Effector memory CD8-positive, alpha-beta T cell (primary cell): ENCODE data around the gene LTBP1.

Experiments used
- ATAC-seq: fragments of 150-1000 bp; cut with Tn5 transposase; replicated peaks from 2 replicates; pipeline ENCODE4 v1.10.0; 2021; ENCODE audit warnings: mild to moderate bottlenecking, moderate library complexity
- DNase-seq, 3 experiments: peaks; one replicate each; pipeline ENCODE4 v3.0.0; 2021
- H3K27ac Mint-ChIP-seq, 2 donors: one replicate each; pipeline ENCODE4 v1.8.0; 2022; ENCODE audit warnings: mild to moderate bottlenecking in 2 of 2, mixed read lengths in 2 of 2, moderate library complexity in 2 of 2
- H3K27me3 Mint-ChIP-seq, 2 donors: one replicate each; pipeline ENCODE4 v1.8.0; 2022; ENCODE audit warnings: mixed read lengths in 2 of 2
- H3K36me3 Mint-ChIP-seq: one replicate; pipeline ENCODE4 v1.8.0; 2022; ENCODE audit warnings: mild to moderate bottlenecking, moderate library complexity, mixed read lengths; ENCODE audit not compliant: insufficient read depth
- H3K4me1 Mint-ChIP-seq, 2 donors: one replicate each; pipeline ENCODE4 v1.8.0; 2022; ENCODE audit warnings: low read depth in 2 of 2, mixed read lengths in 2 of 2
- H3K4me3 Mint-ChIP-seq, 2 donors: one replicate each; pipeline ENCODE4 v1.8.0; 2022; ENCODE audit warnings: mild to moderate bottlenecking in 2 of 2, mixed read lengths in 2 of 2, moderate library complexity in 2 of 2
- H3K9me3 Mint-ChIP-seq, 2 donors: one replicate each; pipeline ENCODE4 v1.8.0; 2022; ENCODE audit warnings: mixed read lengths in 2 of 2

LTBP1 gene

GRCh38 chr2:33135645-33136044 lies 188.9 kb downstream of the LTBP1 start:
- no peaks in the 10 kb centered on the region for H3K4me1 Mint-ChIP-seq
- no peak overlapping the region for H3K4me3 Mint-ChIP-seq
- DNase-seq (no peak), ATAC-seq (no peak)
- no peak overlapping the region for H3K27ac Mint-ChIP-seq
- H3K9me3 Mint-ChIP-seq, result no peaks in the 10 kb centered on the region
- peaks cover 17 to 47% of the 10 kb centered on the region in 2 donors for H3K27me3 Mint-ChIP-seq
- no peaks in the 10 kb centered on the region for H3K36me3 Mint-ChIP-seq

GRCh38 chr2:33136056-33136455 lies 189.3 kb downstream of the LTBP1 start:
- DNase-seq (no peak), ATAC-seq (no peak)
- no peak overlapping the region for H3K4me3 Mint-ChIP-seq

GRCh38 chr2:33136566-33136965 lies 189.8 kb downstream of the LTBP1 start:
- ATAC-seq, result no peak
- no peaks in the 10 kb centered on the region for H3K36me3 Mint-ChIP-seq
- no peaks in the 10 kb centered on the region for H3K9me3 Mint-ChIP-seq
- H3K4me1 Mint-ChIP-seq, result no peaks in the 10 kb centered on the region
- no peak overlapping the region for H3K27ac Mint-ChIP-seq
- DNase-seq, result no peak
- no peak overlapping the region for H3K4me3 Mint-ChIP-seq
- peaks cover 12 to 40% of the 10 kb centered on the region in 2 donors for H3K27me3 Mint-ChIP-seq

More at GRCh38 chr2:33136056-33136455, 189.3 kb downstream of the LTBP1 start:
- Mint-ChIP-seq H3K27me3 (peaks cover 15 to 42% of the 10 kb centered on the region in 2 donors), H3K4me1 (no peaks in the 10 kb centered on the region), H3K27ac (no peak overlapping the region), H3K9me3 (no peaks in the 10 kb centered on the region), H3K36me3 (no peaks in the 10 kb centered on the region)

GRCh38 chr2:33137331-33137730 lies 190.6 kb downstream of the LTBP1 start:
- no peak for ATAC-seq
- H3K27me3 Mint-ChIP-seq, result peaks cover 12 to 47% of the 10 kb centered on the region in 2 donors
- no peak overlapping the region for H3K27ac Mint-ChIP-seq

GRCh38 chr2:33139949-33140348 lies 193.2 kb downstream of the LTBP1 start:
- Mint-ChIP-seq H3K4me1 (no peaks in the 10 kb centered on the region), H3K36me3 (no peaks in the 10 kb centered on the region), H3K4me3 (no peak overlapping the region), H3K27ac (no peak overlapping the region), H3K27me3 (peaks cover 17 to 48% of the 10 kb centered on the region in 2 donors), H3K9me3 (no peaks in the 10 kb centered on the region)
- DNase-seq (no peak), ATAC-seq (no peak)

More at GRCh38 chr2:33137331-33137730, 190.6 kb downstream of the LTBP1 start:
- H3K9me3 Mint-ChIP-seq, result no peaks in the 10 kb centered on the region
- no peak for DNase-seq
- H3K4me3 Mint-ChIP-seq, result no peak overlapping the region
- H3K4me1 Mint-ChIP-seq, result no peaks in the 10 kb centered on the region
- no peaks in the 10 kb centered on the region for H3K36me3 Mint-ChIP-seq

GRCh38 chr2:33141476-33141875 lies 194.7 kb downstream of the LTBP1 start:
- DNase-seq, result no peak
- H3K4me1 Mint-ChIP-seq, result no peaks in the 10 kb centered on the region
- H3K4me3 Mint-ChIP-seq, result no peak overlapping the region
- ATAC-seq, result no peak
- peaks cover 17 to 39% of the 10 kb centered on the region in 2 donors for H3K27me3 Mint-ChIP-seq
- H3K36me3 Mint-ChIP-seq, result no peaks in the 10 kb centered on the region
- H3K27ac Mint-ChIP-seq, result no peak overlapping the region
- H3K9me3 Mint-ChIP-seq, result no peaks in the 10 kb centered on the region

GRCh38 chr2:33142810-33143209 lies 196.1 kb downstream of the LTBP1 start:
- ATAC-seq (no peak), DNase-seq (no peak)
- H3K27me3 Mint-ChIP-seq, result peaks cover 17 to 40% of the 10 kb centered on the region in 2 donors
- no peaks in the 10 kb centered on the region for H3K36me3 Mint-ChIP-seq
- H3K27ac Mint-ChIP-seq, result no peak overlapping the region
- H3K4me3 Mint-ChIP-seq, result no peak overlapping the region
- H3K9me3 Mint-ChIP-seq, result no peaks in the 10 kb centered on the region
- no peaks in the 10 kb centered on the region for H3K4me1 Mint-ChIP-seq

- no peaks in the 10 kb centered on the region for H3K36me3 Mint-ChIP-seq
- no peak overlapping the region for H3K4me3 Mint-ChIP-seq
- no peaks in the 10 kb centered on the region for H3K9me3 Mint-ChIP-seq
- no peak for DNase-seq
- peaks cover 17 to 38% of the 10 kb centered on the region in 2 donors for H3K27me3 Mint-ChIP-seq
- H3K27ac Mint-ChIP-seq, result no peak overlapping the region
- no peak for ATAC-seq
- no peaks in the 10 kb centered on the region for H3K4me1 Mint-ChIP-seq
These were observed 197.5 kb downstream of the LTBP1 start for GRCh38 chr2:33144243-33144642.

GRCh38 chr2:33145459-33145858 lies 198.7 kb downstream of the LTBP1 start:
- Mint-ChIP-seq H3K36me3 (no peaks in the 10 kb centered on the region), H3K27me3 (peaks cover 11 to 31% of the 10 kb centered on the region in 2 donors), H3K9me3 (no peaks in the 10 kb centered on the region), H3K27ac (no peak overlapping the region), H3K4me1 (no peaks in the 10 kb centered on the region), H3K4me3 (no peak overlapping the region)
- DNase-seq, result no peak
- no peak for ATAC-seq

GRCh38 chr2:33146102-33146501 lies 199.3 kb downstream of the LTBP1 start:
- Mint-ChIP-seq H3K36me3 (no peaks in the 10 kb centered on the region), H3K27me3 (peaks cover 11 to 31% of the 10 kb centered on the region in 2 donors), H3K4me1 (no peaks in the 10 kb centered on the region), H3K27ac (no peak overlapping the region), H3K4me3 (no peak overlapping the region), H3K9me3 (no peaks in the 10 kb centered on the region)
- ATAC-seq, result no peak
- no peak for DNase-seq

- Mint-ChIP-seq H3K4me1 (no peaks in the 10 kb centered on the region), H3K27me3 (peaks cover 0 to 6% of the 10 kb centered on the region in 2 donors), H3K27ac (no peak overlapping the region), H3K9me3 (no peaks in the 10 kb centered on the region), H3K4me3 (no peak overlapping the region), H3K36me3 (no peaks in the 10 kb centered on the region)
- DNase-seq (no peak), ATAC-seq (no peak)
These were observed 206.3 kb downstream of the LTBP1 start for GRCh38 chr2:33153008-33153407.

GRCh38 chr2:33158482-33159003 lies 211.8 kb downstream of the LTBP1 start:
- ATAC-seq (no peak), DNase-seq (no peak)
- H3K27ac Mint-ChIP-seq, result no peak overlapping the region

GRCh38 chr2:33160191-33160590 lies 213.4 kb downstream of the LTBP1 start:
- H3K27ac Mint-ChIP-seq, result no peak overlapping the region
- no peak for ATAC-seq
- H3K4me1 Mint-ChIP-seq, result no peaks in the 10 kb centered on the region
- H3K4me3 Mint-ChIP-seq, result no peak overlapping the region
- H3K27me3 Mint-ChIP-seq, result no peaks in the 10 kb centered on the region
- H3K9me3 Mint-ChIP-seq, result no peaks in the 10 kb centered on the region
- no peak for DNase-seq
- no peaks in the 10 kb centered on the region for H3K36me3 Mint-ChIP-seq

More at GRCh38 chr2:33158482-33159003, 211.8 kb downstream of the LTBP1 start:
- Mint-ChIP-seq H3K4me3 (no peak overlapping the region), H3K9me3 (no peaks in the 10 kb centered on the region), H3K27me3 (no peaks in the 10 kb centered on the region), H3K4me1 (no peaks in the 10 kb centered on the region), H3K36me3 (no peaks in the 10 kb centered on the region)

GRCh38 chr2:33166287-33166881 lies 219.6 kb downstream of the LTBP1 start:
- DNase-seq (no peak), ATAC-seq (no peak)
- H3K4me1 Mint-ChIP-seq, result no peaks in the 10 kb centered on the region
- peaks cover 0 to 6% of the 10 kb centered on the region in 2 donors for H3K27me3 Mint-ChIP-seq
- H3K36me3 Mint-ChIP-seq, result no peaks in the 10 kb centered on the region
- H3K4me3 Mint-ChIP-seq, result no peak overlapping the region
- H3K27ac Mint-ChIP-seq, result no peak overlapping the region
- H3K9me3 Mint-ChIP-seq, result no peaks in the 10 kb centered on the region
